ELF-1 (cell line): ENCODE results near the gene CCDC159.
A peak's percentile ranks its signal among the peaks of the same experiment; 100 is the strongest.
"Not testable (repeated sequence)": the region's sequence is repeated elsewhere in the genome, so short reads cannot be mapped to it uniquely, and the experiment has no call there.

Experiments
- DNase-seq: peaks from one replicate; pipeline ENCODE4 v3.0.0-alpha.2; 2016; ENCODE audit warnings: low read depth, low spot score

The CCDC159 gene

DNA sequence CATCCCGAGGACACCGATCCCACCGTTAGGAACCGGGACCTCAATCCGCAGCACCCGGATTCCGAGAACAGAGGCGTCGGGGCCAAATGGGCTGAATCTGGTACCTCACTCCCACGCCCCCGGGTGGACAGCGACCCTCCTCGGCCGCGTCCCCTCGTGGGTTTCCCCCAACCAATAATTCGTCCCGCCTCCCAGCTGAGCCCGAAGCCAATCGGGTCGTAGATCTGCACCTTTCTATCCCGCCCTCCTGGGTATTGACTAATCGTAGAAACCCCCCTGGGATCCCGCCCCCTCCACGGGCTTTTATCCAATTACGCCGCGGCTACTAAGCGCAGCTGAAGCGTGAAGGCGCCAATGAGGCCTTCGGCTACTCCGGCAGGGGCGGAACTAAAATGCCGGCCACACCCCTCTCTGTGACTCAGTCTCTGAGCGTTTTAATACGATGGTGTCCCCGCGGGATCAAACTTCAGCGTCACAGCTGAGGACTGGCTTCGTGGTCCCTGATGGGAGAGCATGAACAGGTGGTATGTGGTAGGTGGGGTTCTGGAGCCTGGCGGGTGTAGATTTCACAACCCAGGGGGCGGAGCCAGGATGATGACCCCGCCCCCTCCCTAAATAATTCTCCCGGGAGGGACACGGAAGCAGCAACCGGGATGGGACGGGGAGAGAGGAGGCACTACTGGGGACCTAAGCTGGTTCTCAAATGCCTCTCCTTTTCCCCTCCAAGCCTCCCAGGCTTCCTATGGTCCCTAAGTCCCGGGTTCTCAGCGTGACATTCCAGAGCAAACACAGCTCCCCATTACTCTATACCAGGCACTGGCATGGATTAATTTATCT lies at the start of gene CCDC159, which contains the start of gene TMEM205:
Gene CCDC159 (plus strand): TSS at position 416 of the 837 bp plus-strand sequence. CDS start 88 bp downstream, at position 504.
Gene TMEM205 (minus strand): TSS at position 165 of the 837 bp plus-strand sequence. CDS start 649 bp downstream, outside the sequence.
- peak; percentile 99 for DNase-seq

DNA sequence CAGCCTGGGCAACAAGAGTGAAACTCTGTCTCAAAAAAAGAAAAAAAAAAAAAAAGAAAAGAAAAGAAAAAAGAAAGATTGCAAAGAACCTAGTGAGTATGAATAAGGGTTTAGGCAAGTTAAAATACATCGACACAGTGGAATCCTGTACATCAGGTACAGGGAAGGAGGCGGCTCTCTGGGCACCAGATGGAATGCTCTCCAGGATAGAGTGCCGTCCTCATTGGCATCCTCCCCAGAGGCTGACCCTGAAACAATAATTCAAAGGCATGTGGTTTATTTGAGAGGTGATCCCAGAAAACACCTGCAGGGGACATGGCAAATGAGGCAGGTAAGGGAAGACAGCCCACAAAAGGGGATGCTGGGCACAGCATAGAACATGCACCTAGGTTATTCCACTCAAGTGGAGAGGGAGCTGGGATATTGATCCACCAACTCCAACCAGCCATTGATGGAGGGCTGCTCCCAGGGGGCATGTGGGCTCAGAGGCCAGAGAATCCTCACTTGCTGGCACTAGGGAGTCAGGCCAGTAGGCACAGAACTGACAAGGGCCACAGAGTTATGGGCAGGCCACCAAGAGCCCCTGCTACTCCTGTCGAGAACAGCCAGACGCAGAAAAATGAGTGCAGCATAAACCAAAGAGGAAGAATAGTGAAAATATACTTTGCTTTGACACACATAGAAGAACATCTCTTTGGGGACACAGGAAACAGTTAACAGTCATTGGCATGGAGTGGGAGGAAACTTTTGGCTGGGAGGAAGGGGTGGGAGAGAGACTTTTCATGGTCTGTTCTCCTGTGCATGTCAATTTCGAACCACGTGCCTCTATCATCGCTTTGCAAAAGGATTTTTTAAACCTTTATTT lies 46.1 kb upstream of the CCDC159 start:
- DNase-seq, result no peak

DNA sequence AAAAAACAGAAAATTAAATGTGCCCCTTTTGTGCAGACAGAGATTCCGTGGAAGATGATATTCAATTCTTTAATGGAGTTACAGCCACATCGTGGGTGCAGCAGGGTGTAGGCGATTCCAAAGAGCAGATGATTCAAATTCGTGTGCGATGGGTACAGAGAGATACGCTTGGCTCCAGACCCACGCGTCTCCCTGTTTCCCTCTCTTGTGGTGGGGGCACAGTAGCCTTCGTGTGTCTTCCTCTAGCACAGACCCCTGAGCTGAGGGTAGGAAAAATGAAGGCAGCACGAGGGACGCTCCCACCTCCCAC lies 45.6 kb upstream of the CCDC159 start:
- DNase-seq, result no peak

DNA sequence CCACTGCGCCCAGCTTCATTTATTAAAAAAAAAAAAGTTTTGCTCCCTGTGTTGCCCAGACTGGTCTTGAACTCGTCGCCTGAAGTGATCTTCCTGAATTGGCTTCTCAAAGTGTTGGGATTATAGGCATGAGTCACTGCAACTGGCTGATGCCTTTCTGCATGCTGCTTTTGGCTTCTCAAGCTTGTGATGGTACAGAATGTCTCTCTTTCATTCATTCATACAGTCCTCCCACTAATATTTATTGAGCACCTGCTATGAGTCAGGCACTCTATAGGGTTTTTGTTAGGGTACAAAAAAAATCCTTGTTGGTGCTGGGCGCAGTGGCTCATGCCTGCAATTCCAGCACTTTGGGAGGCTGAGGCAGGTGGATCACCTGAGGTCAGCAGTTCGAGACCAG lies 41.4 kb upstream of the CCDC159 start:
- no peak for DNase-seq

DNA sequence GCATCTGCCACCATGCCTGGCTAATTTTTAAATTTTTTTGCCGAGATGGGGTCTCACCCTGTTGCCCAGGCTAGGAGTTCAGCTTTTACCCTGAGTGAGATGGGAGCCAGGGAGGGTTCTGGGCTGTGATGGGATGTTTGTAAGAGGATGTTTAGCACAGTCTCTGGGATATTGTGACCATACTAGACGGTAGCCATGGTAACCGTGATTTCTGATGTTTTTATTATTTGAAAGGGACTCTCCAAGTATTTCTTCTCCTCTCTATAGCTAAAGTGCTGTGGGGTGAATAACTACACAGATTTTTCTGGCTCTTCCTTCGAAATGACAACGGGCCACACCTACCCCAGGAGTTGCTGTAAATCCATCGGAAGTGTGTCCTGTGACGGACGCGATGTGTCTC lies 40.0 kb upstream of the CCDC159 start:
- no peak for DNase-seq

- not testable (repeated sequence) for DNase-seq
Measured at GRCh38 chr19:11320278-11320995, 25.9 kb upstream of the CCDC159 start.

DNA sequence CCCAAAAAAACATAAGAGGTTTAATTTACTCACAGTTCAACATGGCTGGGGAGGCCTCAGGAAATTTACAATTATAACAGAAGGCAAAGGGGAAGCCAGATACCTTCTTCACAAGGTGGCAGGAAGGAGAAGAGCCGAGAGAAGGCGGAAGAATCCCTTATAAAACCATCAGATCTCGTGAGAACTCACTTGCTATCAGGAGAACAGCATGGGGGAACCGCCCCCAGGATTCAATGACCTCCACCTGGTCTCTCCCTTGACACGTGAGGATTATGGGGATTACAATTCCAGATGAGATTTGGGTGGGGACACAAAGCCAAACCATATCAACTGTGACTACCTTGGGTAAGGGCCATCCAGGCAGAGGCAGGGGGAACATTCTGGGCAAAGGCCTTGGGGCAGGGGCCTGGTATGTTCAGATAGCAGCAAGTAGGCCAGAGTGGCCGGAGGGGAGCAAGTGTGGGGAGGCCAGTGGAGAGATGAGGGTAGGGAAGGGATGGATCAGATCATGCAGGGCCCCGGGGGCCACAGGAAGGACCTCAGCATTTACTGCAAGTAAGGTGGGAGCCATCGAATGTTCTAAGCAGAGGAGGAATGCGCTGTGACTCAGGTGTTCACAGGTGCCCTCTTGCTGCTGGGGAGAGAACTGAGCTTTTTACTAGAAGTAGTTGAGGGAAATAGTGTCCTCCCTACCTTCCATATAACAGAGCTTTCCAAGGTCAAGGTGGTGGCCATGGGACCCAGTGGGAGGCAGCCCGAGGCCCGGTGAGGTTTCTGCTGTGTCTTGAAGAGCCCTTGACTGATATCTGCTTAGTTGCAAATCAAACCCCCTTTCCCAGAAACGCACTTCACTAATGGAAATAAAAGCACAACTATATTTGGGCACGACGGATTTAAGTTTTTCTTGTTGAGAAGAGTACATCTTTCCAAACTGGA lies 24.9 kb upstream of the CCDC159 start:
- DNase-seq, result no peak

DNA sequence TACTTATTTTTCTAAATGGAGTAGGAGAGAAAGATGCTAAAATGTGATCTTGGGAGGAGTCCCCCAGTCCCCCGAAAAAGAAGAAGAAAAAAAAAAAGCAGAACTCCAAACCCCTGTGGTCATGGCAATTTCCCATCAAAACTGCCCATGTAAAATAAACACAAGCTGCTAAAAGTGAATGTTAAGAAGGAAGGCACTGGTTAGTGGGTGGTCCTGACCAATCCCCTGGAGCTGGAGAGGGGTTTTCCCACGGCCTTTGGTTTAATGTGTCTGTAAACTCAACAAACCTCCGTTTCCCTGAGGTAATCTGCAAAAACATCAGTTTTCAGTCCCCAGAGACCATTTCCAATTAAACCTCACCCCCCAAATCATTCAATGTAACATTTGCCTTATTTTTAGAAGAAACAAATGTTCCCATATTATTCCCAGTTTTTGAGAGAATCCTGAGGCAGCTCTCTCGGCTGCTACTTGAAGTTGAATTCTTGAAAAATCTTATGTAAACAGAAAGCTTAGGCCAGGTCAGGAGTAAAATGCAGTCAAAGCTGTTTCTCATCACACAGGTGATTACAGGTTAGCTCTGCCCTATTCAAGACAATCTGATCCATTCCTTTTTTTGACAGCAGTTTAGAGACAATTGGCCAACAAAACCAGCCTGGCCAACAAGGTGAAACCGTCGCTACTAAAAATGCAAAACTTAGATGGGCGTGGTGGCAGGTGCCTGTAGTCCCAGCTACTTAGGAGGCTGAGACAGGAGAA lies 23.9 kb upstream of the CCDC159 start:
- no peak for DNase-seq

DNA sequence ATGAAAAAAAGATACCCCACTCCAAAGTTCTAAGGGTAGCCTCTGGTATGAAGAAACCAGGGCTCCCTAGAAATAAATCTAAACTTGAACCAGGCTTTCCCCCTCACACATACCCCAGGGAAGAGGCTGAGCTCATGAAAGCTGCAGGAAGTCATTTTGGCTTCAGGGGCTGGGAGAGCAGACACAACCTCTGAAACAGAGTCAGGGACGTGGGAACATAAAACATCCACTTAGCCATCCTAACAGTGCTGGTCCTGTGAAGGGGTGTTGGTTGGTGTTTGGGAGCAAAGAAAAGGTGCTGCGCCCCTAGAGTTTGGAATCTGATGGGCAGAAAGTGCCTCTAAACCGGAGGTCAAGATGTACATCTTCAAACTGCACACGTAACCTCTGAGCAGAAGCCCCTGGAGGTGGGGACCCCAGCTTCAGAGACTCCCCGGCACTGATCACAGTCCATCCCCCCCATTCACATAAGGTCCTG lies 22.7 kb upstream of the CCDC159 start:
- no peak for DNase-seq

DNA sequence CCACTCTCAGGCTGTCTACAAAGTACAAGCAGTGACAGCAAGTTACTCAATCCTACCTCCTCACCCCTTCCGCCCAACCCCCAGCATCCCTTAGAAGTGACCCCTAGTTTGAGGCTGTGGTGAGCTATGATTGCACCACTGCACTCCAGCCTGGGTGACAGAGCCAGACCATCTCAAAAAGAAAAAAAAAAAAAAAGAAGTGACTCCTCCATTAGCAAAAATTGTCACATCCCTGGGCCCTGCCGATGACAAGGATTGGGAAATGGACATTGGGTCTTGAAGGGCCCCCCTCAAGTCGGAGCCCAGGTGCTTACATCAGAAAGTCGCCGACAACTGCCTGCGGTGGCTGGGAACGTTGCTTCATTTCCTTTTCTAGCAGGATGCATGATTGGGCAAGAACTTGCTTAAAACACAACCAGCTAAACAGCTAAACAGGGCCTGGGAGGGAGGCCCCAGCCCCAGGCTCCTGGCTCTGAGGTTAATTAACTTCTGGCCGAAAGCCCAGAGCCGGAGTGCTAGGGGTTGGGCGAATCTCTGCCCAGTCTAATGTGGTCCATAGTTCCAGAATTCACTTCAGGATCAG lies 22.1 kb upstream of the CCDC159 start:
- peak; percentile 36 for DNase-seq

DNA sequence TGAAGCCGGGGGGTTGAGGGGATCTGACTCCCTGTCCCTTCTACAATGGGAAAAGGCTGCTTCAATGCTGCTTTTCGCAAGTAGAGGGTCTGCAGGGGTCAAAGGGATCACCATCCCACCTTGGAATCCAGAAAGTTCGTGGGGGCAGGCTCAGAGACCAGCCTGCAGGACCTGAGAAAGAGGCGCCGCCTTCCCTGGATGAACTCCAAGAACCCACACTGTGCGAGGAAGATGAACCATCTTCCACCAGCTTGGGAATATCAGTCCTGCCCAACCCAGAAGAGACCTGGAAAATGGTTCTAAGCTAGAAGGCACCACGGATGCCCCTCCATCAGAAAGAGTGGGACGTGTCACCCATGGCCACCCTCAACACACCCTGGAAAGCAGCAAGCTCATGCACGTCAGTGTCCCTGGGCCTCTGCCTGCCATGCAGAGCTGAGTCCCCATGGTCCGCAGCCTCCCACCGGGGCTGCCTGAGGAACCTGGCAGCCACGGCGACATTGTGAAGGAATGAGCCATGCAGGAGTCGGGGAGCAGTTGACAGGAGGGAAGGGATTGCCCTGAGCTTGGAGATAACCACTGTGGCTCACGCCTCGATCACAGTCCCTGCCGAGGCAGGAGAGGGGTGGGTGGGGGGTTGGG lies 21.4 kb upstream of the CCDC159 start:
- DNase-seq, result no peak

DNA sequence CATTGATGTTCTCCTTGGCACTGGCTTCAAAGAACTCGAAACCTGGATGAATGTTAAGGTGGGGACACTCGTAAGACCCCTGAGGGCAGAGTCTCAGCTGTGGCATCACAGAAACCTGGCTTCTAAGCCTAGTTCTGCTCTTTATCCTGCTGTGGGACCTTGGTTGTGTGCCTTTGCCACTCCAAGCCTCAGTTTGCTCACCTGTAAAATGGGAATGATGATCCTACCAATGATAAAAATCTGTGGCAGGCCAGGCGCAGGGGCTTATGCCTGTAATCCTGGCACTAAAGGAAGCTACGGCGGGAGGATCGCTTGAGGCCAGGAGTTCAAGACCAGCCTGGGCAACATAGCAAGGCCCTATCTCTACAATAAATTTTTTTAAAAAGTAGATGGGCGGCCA lies 20.8 kb upstream of the CCDC159 start:
- DNase-seq, result no peak

DNA sequence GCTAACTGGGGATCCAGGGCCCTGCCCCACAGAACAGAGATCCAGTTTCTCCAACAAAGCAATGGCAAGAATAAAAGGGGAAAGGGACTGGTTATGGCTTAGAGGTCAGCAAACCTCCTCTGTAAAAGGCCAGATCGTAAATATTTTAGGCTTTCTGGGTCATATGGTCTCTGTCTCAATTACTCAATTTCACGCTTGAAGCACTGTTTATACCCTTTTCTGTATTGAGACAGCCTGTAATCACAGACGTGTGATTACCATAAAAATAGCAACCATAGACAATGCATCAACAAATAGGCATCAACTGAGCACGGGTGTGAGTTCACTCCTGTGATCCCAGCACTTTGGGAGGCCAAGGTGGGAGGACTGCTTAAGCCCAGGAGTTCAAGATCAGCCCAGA lies 16.2 kb upstream of the CCDC159 start:
- no peak for DNase-seq

DNA sequence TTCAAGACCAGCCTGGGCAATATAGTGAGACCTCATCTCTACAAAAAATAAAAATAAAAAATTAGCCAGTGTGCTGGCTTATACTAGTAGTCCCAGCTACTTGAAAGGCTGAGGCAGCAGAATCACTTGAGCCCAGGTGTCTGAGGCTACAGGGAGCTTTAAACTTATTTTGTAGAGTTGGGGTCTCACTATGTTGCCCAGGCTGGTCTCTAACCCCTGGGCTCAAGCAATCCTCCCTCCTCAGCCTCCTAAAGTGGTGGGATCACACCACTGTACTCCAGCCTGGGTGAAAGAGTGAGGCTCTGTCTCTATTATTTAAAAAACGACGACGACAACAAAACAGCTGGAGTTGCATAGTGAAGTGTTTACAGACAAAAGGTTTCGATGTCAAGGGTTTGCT lies 14.8 kb upstream of the CCDC159 start:
- no peak for DNase-seq

DNA sequence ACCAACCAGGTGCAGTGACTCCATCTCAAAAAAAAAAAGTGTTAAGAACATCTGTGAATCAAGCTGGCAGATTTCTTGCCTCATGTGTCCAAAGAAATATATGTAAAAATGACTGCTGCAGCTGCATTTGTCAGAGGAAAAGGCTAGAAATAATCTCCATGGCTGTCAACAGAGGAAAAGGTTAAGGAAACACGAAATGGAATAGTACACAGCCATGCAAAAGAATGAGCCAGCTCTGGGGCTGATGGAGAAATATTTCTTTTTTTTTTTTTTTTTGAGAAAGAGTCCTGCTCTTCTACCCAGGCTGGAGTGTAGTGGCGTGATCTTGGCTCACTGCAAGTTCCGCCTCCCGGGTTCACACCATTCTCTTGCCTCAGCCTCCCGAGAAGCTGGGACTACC lies 13.5 kb upstream of the CCDC159 start:
- DNase-seq, result no peak

DNA sequence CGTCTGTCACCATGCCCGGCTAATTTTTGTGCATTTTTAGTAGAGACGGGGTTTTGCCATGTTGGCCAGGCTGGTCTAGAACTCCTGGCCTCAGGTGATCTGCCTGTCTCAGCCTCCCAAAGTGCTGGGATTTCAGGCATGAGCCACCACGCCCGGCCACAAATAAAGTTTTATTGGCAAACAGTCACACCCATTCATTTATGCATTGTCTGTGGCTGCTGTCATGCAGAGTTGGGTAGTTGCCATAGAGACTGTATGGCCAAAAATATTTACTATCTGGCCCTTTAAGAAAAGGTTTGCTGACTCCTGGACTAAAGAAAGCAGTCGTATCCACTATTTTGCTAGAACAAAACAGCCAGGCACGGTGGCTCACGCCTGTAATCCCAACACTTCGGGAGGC lies 12.5 kb upstream of the CCDC159 start:
- not testable (repeated sequence) for DNase-seq

DNA sequence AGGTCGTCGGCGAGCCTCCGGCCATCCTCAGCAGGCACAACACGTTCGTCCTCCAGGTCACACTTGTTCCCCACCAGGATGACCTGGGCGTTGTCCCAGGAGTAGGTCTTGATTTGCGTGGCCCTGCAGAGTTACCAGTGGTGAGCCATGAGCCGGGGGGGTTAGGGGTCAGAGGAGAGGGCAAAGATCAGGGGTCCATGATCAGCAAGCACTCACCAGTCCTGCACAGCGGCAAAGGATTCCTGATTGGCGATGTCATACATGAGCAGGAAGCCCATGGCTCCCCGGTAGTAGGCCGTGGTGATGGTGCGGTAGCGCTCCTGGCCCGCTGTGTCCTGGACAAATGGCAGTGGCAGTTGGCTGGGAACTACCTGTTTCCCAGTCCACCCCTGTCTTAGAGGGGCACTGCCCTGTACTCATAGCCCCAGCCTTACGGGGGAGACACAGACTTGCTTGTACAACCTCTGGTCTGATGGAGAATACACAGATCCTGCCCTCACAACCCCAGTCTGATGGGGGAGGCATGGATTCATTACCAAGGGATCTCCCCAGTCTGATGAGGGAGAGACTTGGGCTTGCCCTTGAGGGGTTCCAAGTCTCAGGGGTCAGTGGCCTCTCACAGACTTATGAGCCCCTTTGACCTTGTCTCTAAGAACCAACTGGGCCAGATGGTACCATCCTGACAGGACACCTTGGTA lies 10.7 kb upstream of the CCDC159 start:
- peak; percentile 23 for DNase-seq

- no peak for DNase-seq
Measured at GRCh38 chr19:11337080-11337479, 9.2 kb upstream of the CCDC159 start.

DNA sequence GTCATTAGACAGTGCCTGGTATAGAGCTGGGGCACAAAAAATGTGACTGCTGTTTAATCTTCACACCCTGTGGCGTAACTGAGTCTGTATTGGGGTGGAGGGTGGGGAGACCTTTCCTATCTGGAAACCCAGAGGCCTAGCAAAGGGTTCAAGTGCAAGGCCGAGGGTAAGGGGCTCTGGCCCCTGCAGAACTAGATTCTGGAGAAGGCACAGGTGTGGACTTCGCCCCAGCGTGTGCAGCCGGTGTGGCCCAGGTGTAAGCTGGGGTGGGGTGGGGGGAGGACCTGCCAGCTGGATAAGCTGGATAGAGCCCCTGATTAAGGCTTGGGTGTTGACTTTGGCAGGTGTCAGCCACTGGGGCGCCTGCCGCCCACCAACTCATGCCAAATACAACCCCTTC lies 8.2 kb upstream of the CCDC159 start:
- no peak for DNase-seq
